ENCODE results near the gene HACE1. TPM values are rescaled to one million over a fixed set of nuclear protein-coding genes. Genes with fewer than 3 reads are reported as not detected.

HACE1 gene
- total and polyA plus RNA-seq, 2 experiments from 2014 or later: 14.8 to 42.6 TPM

GRCh38 chr6:104700371-104701185 is 159.1 kb downstream of the HACE1 start:
- no peak overlapping the region for H3K4me3 ChIP-seq
- TF ChIP-seq CTCF (IDR thresholded peaks at IDR 0.05; ENCODE audit: low read depth, low read length): no peak
- peak in 1 of 2 donors; percentile 38 for DNase-seq (ENCODE audit: low read depth in 1 of 2, low spot score in 1 of 2)
- no peaks in the 10 kb centered on the region for H3K36me3 ChIP-seq
- peaks cover 11% of the 10 kb centered on the region for H3K4me1 ChIP-seq (ENCODE audit: low read depth)
- H3K27me3 ChIP-seq: no peaks in the 10 kb centered on the region
- H3K27ac ChIP-seq: no peak overlapping the region
- H3K9me3 ChIP-seq (ENCODE audit: low read depth): no peaks in the 10 kb centered on the region

- Histone ChIP-seq H3K4me1 (ENCODE audit: low read depth) (peaks cover 11% of the 10 kb centered on the region), H3K27ac (no peak overlapping the region), H3K9me3 (ENCODE audit: low read depth) (no peaks in the 10 kb centered on the region), H3K36me3 (no peaks in the 10 kb centered on the region), H3K27me3 (no peaks in the 10 kb centered on the region), H3K4me3 (no peak overlapping the region)
- DNase-seq (ENCODE audit: low read depth in 1 of 2, low spot score in 1 of 2): peak in 1 of 2 donors; percentile 19
- TF ChIP-seq CTCF (IDR thresholded peaks at IDR 0.05; ENCODE audit: low read depth, low read length): no peak
Measured at GRCh38 chr6:104699593-104700329, 160.0 kb downstream of the HACE1 start.

DNA sequence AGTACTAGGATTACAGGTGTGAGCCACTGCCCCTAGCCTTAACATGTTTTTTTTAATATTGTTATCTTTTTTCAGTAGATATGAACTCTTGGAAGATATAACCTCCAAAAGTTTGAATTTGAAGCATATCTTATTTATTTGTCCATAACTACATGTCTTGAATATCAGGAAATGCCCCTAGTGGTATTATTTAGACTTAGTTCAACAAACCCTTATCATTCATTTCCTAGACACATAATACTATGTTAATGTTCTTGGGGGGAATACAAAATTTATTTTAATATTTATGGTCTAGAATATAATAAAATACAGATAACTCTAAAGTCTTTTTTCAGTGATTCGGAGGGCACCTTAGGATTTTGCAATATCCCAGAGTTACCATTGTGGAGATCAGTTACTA is 160.7 kb downstream of the HACE1 start:
- Histone ChIP-seq H3K27ac (no peak overlapping the region), H3K4me1 (ENCODE audit: low read depth) (peaks cover 11% of the 10 kb centered on the region), H3K4me3 (no peak overlapping the region), H3K27me3 (no peaks in the 10 kb centered on the region), H3K36me3 (no peaks in the 10 kb centered on the region), H3K9me3 (ENCODE audit: low read depth) (no peaks in the 10 kb centered on the region)
- TF ChIP-seq CTCF (IDR thresholded peaks at IDR 0.05; ENCODE audit: low read depth, low read length): no peak
- no peak for DNase-seq (ENCODE audit: low read depth in 1 of 2, low spot score in 1 of 2)

GRCh38 chr6:104692008-104692407 is 167.7 kb downstream of the HACE1 start:
- no peak overlapping the region for H3K4me3 ChIP-seq
- no peaks in the 10 kb centered on the region for H3K36me3 ChIP-seq
- no peak for DNase-seq (ENCODE audit: low read depth in 1 of 2, low spot score in 1 of 2)
- H3K4me1 ChIP-seq (ENCODE audit: low read depth): no peaks in the 10 kb centered on the region
- no peak overlapping the region for H3K27ac ChIP-seq
- no peak for TF ChIP-seq CTCF (IDR thresholded peaks at IDR 0.05; ENCODE audit: low read depth, low read length)
- H3K9me3 ChIP-seq (ENCODE audit: low read depth): no peaks in the 10 kb centered on the region
- H3K27me3 ChIP-seq: no peaks in the 10 kb centered on the region

GRCh38 chr6:104689551-104690205 is 170.0 kb downstream of the HACE1 start:
- Histone ChIP-seq H3K4me3 (no peak overlapping the region), H3K27ac (peak overlapping the region; percentile 10), H3K27me3 (no peaks in the 10 kb centered on the region), H3K4me1 (ENCODE audit: low read depth) (no peaks in the 10 kb centered on the region), H3K36me3 (no peaks in the 10 kb centered on the region), H3K9me3 (ENCODE audit: low read depth) (no peaks in the 10 kb centered on the region)
- DNase-seq (ENCODE audit: low read depth in 1 of 2, low spot score in 1 of 2): peak in 1 of 2 donors; percentile 22
- TF ChIP-seq CTCF (IDR thresholded peaks at IDR 0.05; ENCODE audit: low read depth, low read length): no peak
